IPS DF 4.7 (cell line): ENCODE measurements around the gene ACKR3.

Experiments used
- DNase-seq: peaks from one replicate; pipeline ENCODE4 v3.0.0-alpha.2; 2013; ENCODE audit warnings: low spot score; ENCODE audit errors: extremely low read depth

Gene ACKR3

DNA sequence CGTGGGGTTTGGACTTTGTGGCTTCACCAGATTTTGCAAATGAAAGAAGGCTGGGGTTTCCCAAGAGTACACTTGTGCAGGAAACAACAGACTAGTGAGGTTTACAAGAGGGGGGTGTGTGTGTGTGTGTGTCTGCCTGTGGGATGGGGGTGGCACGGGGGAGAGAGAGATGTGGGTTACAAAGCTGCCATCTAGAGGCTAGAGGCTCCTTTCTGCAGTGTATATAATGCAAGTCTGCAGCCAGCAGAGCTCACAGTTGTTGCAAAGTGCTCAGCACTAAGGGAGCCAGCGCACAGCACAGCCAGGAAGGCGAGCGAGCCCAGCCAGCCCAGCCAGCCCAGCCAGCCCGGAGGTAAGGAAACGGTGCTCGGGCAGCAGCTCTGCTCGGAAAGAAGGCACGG is at the start of gene ACKR3:
ACKR3 (plus strand) TSS at position 253 of the 401 bp plus-strand sequence. CDS start 10,641 bp downstream, outside the sequence.
- no peak for DNase-seq

DNA sequence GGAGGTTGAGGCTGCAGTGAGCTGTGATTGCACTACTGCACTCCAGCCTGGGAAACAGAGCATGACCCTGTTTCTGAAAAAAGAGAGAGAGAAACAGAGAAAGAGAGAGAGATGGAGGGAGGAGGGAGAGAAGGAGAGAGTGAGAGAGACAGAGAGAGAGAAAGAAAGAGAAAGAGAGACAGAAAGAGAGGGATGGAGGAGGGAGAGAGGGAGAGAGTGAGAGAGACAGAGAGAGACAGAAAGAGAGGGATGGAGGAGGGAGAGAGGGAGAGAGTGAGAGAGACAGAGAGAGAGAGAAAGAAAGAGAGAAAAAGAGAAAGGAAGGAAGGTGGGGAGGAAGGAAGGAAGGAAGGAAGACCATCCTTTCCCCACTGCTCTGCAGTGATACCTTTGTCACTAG is 48.1 kb upstream of the ACKR3 start:
- DNase-seq = no peak

GRCh38 chr2:236523249-236523648 is 46.4 kb upstream of the ACKR3 start:
- no peak for DNase-seq

- DNase-seq = no peak
Observed at GRCh38 chr2:236525411-236525997, 44.1 kb upstream of the ACKR3 start.

GRCh38 chr2:236526455-236527158 is 43.0 kb upstream of the ACKR3 start:
- DNase-seq = no peak

DNA sequence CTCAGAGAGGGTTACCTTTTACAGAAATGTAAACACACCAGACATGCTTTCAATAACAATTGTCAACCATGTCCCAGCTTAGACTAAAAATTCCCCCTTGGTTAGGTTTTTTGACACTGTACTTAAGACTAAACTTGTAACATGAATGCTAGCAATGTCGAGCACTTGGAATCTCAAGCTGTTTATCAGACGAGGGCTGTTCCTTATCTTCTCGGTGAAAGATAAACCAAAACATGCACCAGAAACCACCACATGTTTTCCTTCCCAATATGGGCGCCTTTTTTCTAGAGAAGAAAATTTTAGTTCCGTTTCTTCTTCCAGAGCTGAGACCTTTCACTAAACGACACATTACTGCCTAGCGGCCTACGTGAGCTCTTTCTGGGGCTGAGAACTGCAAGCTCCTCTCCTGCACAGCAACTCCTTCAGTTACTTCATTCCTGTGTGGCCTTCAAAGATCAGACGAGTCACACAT is 42.4 kb upstream of the ACKR3 start:
- DNase-seq = no peak

- DNase-seq = no peak
Observed at GRCh38 chr2:236529606-236530005, 40.0 kb upstream of the ACKR3 start.

- no peak for DNase-seq
Observed at GRCh38 chr2:236530512-236530911, 39.1 kb upstream of the ACKR3 start.

DNA sequence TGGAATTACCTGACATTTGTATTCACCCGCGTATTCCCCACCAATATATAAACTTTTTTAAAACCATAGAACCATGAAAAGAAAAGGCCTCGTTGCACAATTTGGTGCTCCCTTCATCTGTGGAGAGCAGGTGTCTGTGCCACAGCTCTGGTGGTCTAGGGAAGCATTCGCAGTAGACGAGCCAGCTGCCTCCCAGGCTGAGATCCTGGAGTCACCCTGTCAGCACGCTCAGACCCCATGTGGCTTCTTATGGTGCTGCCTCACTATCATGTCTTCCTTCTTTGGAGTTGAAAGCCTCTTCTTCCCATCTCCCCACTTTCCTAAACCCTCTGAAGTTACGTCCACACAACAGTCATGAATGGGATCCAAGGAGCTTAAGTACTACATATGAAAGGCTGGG is 38.4 kb upstream of the ACKR3 start:
- DNase-seq = no peak

DNA sequence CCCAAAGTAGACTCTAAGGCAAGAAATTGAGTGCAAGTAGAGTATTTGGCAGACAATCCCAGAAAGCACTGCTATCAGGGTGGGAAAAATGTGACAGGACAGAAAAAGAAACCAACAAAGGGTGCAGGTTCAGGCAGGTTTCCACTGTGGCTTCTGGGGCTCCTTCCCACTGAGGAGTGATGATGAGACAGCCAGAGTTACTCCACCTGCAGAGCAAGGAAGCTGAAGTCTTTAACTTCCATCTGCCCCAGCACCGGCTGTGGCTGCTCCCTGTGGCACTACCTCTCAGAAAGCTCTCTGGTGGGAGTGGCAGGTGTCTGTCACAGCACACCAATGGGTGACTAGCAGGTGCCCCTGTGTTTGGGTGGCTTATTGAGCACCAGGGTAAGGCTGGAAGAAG is 37.6 kb upstream of the ACKR3 start:
- no peak for DNase-seq

GRCh38 chr2:236533343-236533742 is 36.3 kb upstream of the ACKR3 start:
- DNase-seq = no peak

- no peak for DNase-seq
Observed at GRCh38 chr2:236535024-236535423, 34.6 kb upstream of the ACKR3 start.

GRCh38 chr2:236536727-236537398 is 32.8 kb upstream of the ACKR3 start:
- no peak for DNase-seq

DNA sequence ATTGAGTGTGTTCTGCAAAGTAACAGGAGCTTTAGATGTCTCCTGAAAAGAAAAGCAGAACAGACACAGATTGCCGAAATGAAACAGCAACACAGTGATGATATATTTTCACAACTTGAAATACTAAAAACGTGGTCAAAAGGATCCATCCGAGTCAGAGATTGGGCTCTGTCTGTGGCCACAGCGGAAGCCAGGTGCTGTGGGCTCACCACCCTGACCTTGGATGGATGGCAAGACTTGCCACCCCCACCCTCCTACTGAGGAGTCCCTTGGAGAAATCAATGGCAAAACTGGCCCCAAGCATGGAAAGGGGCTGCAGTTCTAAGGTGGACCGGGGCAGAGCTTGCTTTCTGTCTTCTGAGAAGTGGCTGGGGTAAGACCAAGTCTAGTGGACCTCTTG is 31.4 kb upstream of the ACKR3 start:
- no peak for DNase-seq

DNA sequence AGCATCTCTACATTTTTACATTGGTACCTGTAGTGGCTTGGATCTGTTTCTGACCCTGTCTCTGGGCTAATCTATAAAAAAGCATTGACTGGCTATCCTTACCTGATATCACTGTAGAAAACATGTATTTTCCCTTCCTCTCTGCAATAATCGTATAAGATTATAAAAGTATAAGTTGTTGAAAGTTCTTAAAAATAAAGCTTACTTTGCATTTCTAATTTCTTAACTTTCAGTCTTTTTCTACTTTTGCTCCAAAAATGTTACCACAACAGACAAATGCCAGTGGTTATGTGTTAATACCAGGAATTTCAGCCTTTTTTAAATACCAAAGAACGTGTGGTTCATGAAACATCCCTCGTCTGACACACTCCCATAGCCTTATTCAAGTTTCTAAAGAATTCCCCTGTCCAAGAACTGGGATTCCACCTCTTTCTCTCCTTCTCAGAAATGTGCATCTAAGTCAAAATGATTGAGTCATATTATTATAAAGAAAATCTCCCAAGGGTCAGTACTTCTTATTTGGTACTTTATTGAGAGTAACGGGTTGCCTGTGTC is 28.5 kb upstream of the ACKR3 start:
- DNase-seq = no peak

DNA sequence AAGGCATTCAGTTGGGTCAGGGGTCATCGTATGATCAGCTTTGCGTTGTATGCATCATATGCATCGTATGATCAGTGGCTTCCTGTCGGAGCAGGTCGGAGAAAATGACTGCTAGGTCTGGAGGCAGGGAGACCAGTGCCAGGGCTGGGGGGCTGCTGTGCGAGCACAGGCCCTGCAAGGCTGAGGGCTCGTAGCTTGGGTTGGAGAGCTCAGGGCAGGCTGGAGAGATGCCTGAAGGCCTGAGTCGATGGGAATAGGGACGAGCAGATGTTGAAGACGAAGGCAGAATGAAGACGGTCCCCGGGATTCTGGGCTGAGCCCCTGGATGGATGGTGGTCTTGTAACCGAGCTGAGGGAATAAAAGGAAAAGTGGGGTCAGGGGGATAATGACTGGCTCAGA is 25.3 kb upstream of the ACKR3 start:
- DNase-seq = no peak

DNA sequence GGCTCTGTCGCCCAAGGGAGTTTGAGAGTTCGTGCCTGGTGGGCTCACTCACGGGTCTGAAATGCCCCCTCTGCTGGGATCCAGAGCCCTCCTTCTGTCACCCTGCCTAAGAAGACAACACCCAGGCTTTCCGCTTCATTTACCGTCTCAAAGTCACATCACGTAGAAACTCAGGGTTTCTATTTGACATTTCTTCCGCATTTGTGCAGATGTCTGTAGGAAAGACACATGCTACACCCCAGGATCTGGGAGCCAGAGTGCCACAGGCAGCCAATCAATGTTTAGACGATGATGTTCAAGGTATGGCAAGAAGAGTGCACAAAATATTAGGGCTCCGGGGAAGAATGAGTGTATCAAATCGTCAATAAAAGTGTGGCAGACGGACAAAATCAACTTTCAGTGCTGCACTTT is 24.4 kb upstream of the ACKR3 start:
- no peak for DNase-seq

DNA sequence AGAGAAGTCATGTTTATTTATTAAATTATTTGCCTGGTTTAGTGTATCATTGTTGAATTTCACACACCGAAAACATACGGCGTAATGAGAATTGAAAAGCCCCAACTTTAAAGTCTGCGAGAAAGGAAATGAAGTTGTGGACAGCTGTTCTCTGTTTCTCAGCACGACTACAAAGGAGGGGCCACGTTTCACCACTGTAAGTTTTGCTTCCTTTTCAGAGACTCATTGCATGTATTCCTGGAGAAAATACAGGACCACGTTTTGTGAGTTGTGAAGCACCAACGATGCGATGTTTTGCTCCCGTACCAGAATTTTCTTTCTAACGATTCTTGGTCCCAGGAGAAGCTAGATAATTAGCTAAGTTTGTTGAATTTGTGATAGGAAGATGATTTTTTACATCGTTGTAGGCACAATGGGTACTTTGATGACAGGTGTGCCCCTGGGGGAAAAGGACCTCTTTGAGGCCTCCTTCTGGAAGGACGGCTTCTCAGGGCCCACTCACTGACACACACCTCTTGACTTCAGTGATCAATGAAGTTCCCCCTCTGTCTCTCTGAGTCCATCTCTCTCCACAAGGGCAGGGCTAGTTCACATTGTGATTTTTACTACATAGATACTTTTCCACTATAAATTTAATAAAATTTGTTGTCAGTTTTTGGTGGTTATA is 23.7 kb upstream of the ACKR3 start:
- no peak for DNase-seq

- no peak for DNase-seq
Observed at GRCh38 chr2:236546561-236547002, 23.0 kb upstream of the ACKR3 start.

DNA sequence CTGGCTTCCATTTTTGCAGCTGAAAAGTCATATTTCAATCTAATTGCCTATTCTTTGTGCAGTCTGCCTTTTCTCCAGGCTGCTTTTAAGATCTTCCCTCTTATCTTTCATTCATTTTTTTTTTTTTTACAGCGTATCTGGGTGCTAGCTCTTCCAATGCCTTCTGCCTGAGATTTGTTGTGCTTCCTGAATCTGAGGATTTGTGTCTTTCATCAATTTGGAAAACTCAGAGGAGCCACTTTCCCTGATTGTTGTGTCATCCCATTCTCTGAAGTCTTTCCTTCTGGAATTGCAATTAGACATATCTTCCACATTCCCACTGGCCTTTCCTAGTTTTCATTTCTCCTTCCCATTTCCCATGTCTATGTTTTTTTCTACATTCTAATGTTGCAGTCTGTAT is 21.9 kb upstream of the ACKR3 start:
- no peak for DNase-seq

- DNase-seq = no peak
Observed at GRCh38 chr2:236548179-236548921, 21.3 kb upstream of the ACKR3 start.
